GM12878 (cell line): Measurements from ENCODE around the gene C1orf198. TPM values are rescaled to one million over a fixed set of nuclear protein-coding genes. Genes with fewer than 3 reads are reported as not detected.

Experiments used
- BACH1 ChIP-seq: fragments of 450-650 bp; IDR thresholded peaks from 2 replicates; pipeline ENCODE4 v1.6.1; 2017; ENCODE audit warnings: mild to moderate bottlenecking, borderline replicate concordance
- BMI1 ChIP-seq: fragments of 450-650 bp; IDR thresholded peaks from 2 replicates; pipeline ENCODE4 v1.6.1; 2016; ENCODE audit warnings: mild to moderate bottlenecking, moderate library complexity, borderline replicate concordance
- CBFB ChIP-seq: IDR thresholded peaks from 2 replicates; pipeline ENCODE4 v1.6.1; 2016; ENCODE audit warnings: antibody characterized with exemption, low read depth
- CBX5 ChIP-seq: sonication (generic); IDR thresholded peaks from 2 replicates; pipeline ENCODE4 v1.6.1; 2016; ENCODE audit warnings: low read depth, moderate library complexity, mild to moderate bottlenecking, inconsistent platforms
- CHD4 ChIP-seq: fragments of 200-600 bp; sonication (generic); IDR thresholded peaks from 2 replicates; pipeline ENCODE4 v1.6.1; 2016; ENCODE audit warnings: mild to moderate bottlenecking
- EZH2 ChIP-seq: IDR thresholded peaks from 2 replicates; pipeline ENCODE4 v1.6.1; 2012; ENCODE audit warnings: low read depth, mild to moderate bottlenecking, control low read depth, inconsistent platforms, low read length, borderline replicate concordance; ENCODE audit not compliant: control insufficient read depth
- HDGF ChIP-seq: fragments of 450-650 bp; IDR thresholded peaks from 2 replicates; pipeline ENCODE4 v1.6.1; 2016; ENCODE audit warnings: antibody characterized with exemption
- LARP7 ChIP-seq: fragments of 450-650 bp; IDR thresholded peaks from 2 replicates; pipeline ENCODE4 v1.6.1; 2017; ENCODE audit warnings: mild to moderate bottlenecking
- MEF2B ChIP-seq: fragments of 450-650 bp; IDR thresholded peaks from 2 replicates; pipeline ENCODE4 v1.6.1; 2018; ENCODE audit warnings: mild to moderate bottlenecking, moderate library complexity; ENCODE audit not compliant: partially characterized antibody, poor library complexity, severe bottlenecking
- NRF1 ChIP-seq: conservative IDR thresholded peaks from 2 replicates; pipeline ENCODE4 v1.6.1; 2011; ENCODE audit warnings: mild to moderate bottlenecking, low read depth, low read length, improper control_type of control experiment
- PAX5 ChIP-seq: IDR thresholded peaks from 2 replicates; pipeline ENCODE4 v1.6.1; 2011; ENCODE audit warnings: low read depth, low read length, borderline replicate concordance
- RB1 ChIP-seq: fragments of 450-650 bp; formaldehyde crosslinking; IDR thresholded peaks from 2 replicates; pipeline ENCODE4 v1.6.1; 2017; ENCODE audit warnings: mild to moderate bottlenecking, borderline replicate concordance
- RELA ChIP-seq: fragments of 450-650 bp; IDR thresholded peaks from 2 replicates; pipeline ENCODE4 v1.8.0; 2014; ENCODE audit warnings: borderline replicate concordance; ENCODE audit not compliant: partially characterized antibody
- STAT1 ChIP-seq: fragments of 450-650 bp; conservative IDR thresholded peaks from 2 replicates; pipeline ENCODE4 v1.6.1; 2014; ENCODE audit warnings: antibody characterized with exemption, mild to moderate bottlenecking
- SUZ12 ChIP-seq: fragments of 200-600 bp; sonication (generic); IDR thresholded peaks from one replicate; pipeline ENCODE4 v1.6.1; 2018; ENCODE audit warnings: antibody characterized with exemption, mild to moderate bottlenecking; ENCODE audit not compliant: unreplicated experiment
- TAF1 ChIP-seq: IDR thresholded peaks from 2 replicates; pipeline ENCODE4 v1.6.1; 2011; ENCODE audit warnings: mild to moderate bottlenecking, low read depth, low read length, borderline replicate concordance
- TARDBP ChIP-seq: IDR thresholded peaks from 2 replicates; pipeline ENCODE4 v1.6.1; 2016; ENCODE audit warnings: borderline replicate concordance
- TCF7 ChIP-seq: IDR thresholded peaks from 2 replicates; pipeline ENCODE4 v1.6.1; 2014; ENCODE audit warnings: antibody characterized with exemption, borderline replicate concordance
- ZSCAN29 ChIP-seq: fragments of 450-650 bp; IDR thresholded peaks from 2 replicates; pipeline ENCODE4 v1.6.1; 2017; ENCODE audit warnings: mild to moderate bottlenecking, moderate library complexity
- polyA plus RNA-seq, 11 experiments: library from polyadenylated mRNA; depleted of rRNA in 4 of 11; unstranded in 6 of 11; stranded (reverse) in 5 of 11; fragments of >200 nt; fragmentation: Nextera tagmentation in 4 of 11; fragmentation: Illumina TruSeq in 1 of 11; extraction: Ambion mirVana in 4 of 11; extraction: Trizol in 1 of 11; gene quantifications; 1 replicate in 1 of 11; 2 replicates in 10 of 11; pipeline versions ENCODE4 v1.2.1 to v1.2.3, GENCODE V29; 2011 to 2016; ENCODE audit warnings: inconsistent platforms in 2 of 11, missing spikeins in 2 of 11, low read depth in 1 of 11
- total RNA-seq, 4 experiments: library from RNA; depleted of rRNA in 3 of 4; stranded (reverse); fragments of >200 nt in 3 of 4; fragmentation: Illumina TruSeq in 1 of 4; extraction: Trizol in 1 of 4; gene quantifications; 2 replicates each; pipeline versions ENCODE4 v1.2.1 to v1.2.3, GENCODE V29; 2013 to 2021
- TF ChIP-seq, protein P1 (sequence below): fragments of 450-650 bp; IDR thresholded peaks from 2 replicates; pipeline ENCODE4 v1.6.1; 2017; ENCODE audit warnings: low read depth, mild to moderate bottlenecking, moderate library complexity
- TF ChIP-seq, protein P2 (sequence below): fragments of 450-650 bp; IDR thresholded peaks from 2 replicates; pipeline ENCODE4 v1.6.1; 2016; ENCODE audit warnings: mild to moderate bottlenecking
- TF ChIP-seq, protein P3 (sequence below): fragments of 450-650 bp; IDR thresholded peaks from 2 replicates; pipeline ENCODE4 v1.6.1; 2017; ENCODE audit warnings: mild to moderate bottlenecking, moderate library complexity
- TF ChIP-seq, protein P4 (sequence below): IDR thresholded peaks from 2 replicates; pipeline ENCODE4 v1.6.1; 2011; ENCODE audit warnings: low read depth, mild to moderate bottlenecking, low read length, moderate library complexity, borderline replicate concordance; ENCODE audit errors: extremely low read depth

Gene C1orf198
- total and polyA plus RNA-seq, 10 of the 15 experiments (the other 5 are each of a cell fraction or from before 2014, with no cell fraction given) = 0.16 to 2.8 (median 1.1) TPM

- TF ChIP-seq EZH2 = no peak
- TF ChIP-seq HDGF = no peak
- TF ChIP-seq TAF1 = 0 out of 2 replicates have a peak, but pooled peaks have one; percentile 30
- TF ChIP-seq TCF7 = no peak
- TF ChIP-seq, protein P1, sequence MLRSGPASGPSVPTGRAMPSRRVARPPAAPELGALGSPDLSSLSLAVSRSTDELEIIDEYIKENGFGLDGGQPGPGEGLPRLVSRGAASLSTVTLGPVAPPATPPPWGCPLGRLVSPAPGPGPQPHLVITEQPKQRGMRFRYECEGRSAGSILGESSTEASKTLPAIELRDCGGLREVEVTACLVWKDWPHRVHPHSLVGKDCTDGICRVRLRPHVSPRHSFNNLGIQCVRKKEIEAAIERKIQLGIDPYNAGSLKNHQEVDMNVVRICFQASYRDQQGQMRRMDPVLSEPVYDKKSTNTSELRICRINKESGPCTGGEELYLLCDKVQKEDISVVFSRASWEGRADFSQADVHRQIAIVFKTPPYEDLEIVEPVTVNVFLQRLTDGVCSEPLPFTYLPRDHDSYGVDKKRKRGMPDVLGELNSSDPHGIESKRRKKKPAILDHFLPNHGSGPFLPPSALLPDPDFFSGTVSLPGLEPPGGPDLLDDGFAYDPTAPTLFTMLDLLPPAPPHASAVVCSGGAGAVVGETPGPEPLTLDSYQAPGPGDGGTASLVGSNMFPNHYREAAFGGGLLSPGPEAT = no peak
- no peak for TF ChIP-seq BMI1
- no peak for TF ChIP-seq CHD4
- peak; percentile 48 for TF ChIP-seq RELA
- no peak for TF ChIP-seq NRF1
- TF ChIP-seq TARDBP = no peak
- TF ChIP-seq, protein P2, sequence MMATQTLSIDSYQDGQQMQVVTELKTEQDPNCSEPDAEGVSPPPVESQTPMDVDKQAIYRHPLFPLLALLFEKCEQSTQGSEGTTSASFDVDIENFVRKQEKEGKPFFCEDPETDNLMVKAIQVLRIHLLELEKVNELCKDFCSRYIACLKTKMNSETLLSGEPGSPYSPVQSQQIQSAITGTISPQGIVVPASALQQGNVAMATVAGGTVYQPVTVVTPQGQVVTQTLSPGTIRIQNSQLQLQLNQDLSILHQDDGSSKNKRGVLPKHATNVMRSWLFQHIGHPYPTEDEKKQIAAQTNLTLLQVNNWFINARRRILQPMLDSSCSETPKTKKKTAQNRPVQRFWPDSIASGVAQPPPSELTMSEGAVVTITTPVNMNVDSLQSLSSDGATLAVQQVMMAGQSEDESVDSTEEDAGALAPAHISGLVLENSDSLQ = no peak
- no peak for TF ChIP-seq CBFB
- peak; percentile 83 for TF ChIP-seq LARP7
- no peak for TF ChIP-seq ZSCAN29
- TF ChIP-seq, protein P3, sequence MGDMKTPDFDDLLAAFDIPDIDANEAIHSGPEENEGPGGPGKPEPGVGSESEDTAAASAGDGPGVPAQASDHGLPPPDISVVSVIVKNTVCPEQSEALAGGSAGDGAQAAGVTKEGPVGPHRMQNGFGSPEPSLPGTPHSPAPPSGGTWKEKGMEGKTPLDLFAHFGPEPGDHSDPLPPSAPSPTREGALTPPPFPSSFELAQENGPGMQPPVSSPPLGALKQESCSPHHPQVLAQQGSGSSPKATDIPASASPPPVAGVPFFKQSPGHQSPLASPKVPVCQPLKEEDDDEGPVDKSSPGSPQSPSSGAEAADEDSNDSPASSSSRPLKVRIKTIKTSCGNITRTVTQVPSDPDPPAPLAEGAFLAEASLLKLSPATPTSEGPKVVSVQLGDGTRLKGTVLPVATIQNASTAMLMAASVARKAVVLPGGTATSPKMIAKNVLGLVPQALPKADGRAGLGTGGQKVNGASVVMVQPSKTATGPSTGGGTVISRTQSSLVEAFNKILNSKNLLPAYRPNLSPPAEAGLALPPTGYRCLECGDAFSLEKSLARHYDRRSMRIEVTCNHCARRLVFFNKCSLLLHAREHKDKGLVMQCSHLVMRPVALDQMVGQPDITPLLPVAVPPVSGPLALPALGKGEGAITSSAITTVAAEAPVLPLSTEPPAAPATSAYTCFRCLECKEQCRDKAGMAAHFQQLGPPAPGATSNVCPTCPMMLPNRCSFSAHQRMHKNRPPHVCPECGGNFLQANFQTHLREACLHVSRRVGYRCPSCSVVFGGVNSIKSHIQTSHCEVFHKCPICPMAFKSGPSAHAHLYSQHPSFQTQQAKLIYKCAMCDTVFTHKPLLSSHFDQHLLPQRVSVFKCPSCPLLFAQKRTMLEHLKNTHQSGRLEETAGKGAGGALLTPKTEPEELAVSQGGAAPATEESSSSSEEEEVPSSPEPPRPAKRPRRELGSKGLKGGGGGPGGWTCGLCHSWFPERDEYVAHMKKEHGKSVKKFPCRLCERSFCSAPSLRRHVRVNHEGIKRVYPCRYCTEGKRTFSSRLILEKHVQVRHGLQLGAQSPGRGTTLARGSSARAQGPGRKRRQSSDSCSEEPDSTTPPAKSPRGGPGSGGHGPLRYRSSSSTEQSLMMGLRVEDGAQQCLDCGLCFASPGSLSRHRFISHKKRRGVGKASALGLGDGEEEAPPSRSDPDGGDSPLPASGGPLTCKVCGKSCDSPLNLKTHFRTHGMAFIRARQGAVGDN = no peak
- no peak for TF ChIP-seq PAX5
- 0 out of 2 replicates have a peak, but pooled peaks have one; percentile 68 for TF ChIP-seq RB1
- TF ChIP-seq, protein P4, sequence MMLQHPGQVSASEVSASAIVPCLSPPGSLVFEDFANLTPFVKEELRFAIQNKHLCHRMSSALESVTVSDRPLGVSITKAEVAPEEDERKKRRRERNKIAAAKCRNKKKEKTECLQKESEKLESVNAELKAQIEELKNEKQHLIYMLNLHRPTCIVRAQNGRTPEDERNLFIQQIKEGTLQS = no peak
- no peak for TF ChIP-seq STAT1
- TF ChIP-seq BACH1 = peak; percentile 54; the same call in 1 of the 2 replicates
- TF ChIP-seq CBX5 = no peak
- TF ChIP-seq SUZ12 = no peak
- no peak for TF ChIP-seq MEF2B
Observed at GRCh38 chr1:230867903-230868735, at the start of gene C1orf198 (continued).
